ENCODE data around the gene IFITM2.
"Not testable (repeated sequence)": the region's sequence is repeated elsewhere in the genome, so short reads cannot be mapped to it uniquely, and the experiment has no call there.

IFITM2 gene

GRCh38 chr11:315051-315481 is 7.5 kb downstream of the IFITM2 start:
- in situ Hi-C loops (cut with HindIII; ENCODE audit: low sequenced_read_pairs): no loop called here
- no peak for TF ChIP-seq CTCF (IDR thresholded peaks at IDR 0.05; ENCODE audit: low read depth, low read length, missing control alignments)
- no peak for DNase-seq (ENCODE audit: low read depth)
- peak overlapping the region; percentile 61 for H3K4me3 ChIP-seq (ENCODE audit: low read depth, low read length)

GRCh38 chr11:315516-315994 is 7.9 kb downstream of the IFITM2 start:
- in situ Hi-C loops (cut with HindIII; ENCODE audit: low sequenced_read_pairs): no loop called here
- TF ChIP-seq CTCF (IDR thresholded peaks at IDR 0.05; ENCODE audit: low read depth, low read length, missing control alignments): no peak
- H3K4me3 ChIP-seq (ENCODE audit: low read depth, low read length): peak overlapping the region; percentile 61
- DNase-seq (ENCODE audit: low read depth): no peak

GRCh38 chr11:316031-316701 is 8.6 kb downstream of the IFITM2 start:
- no peak for TF ChIP-seq CTCF (IDR thresholded peaks at IDR 0.05; ENCODE audit: low read depth, low read length, missing control alignments)
- in situ Hi-C loops (cut with HindIII; ENCODE audit: low sequenced_read_pairs): no loop called here
- peak overlapping the region; percentile 61 for H3K4me3 ChIP-seq (ENCODE audit: low read depth, low read length)
- no peak for DNase-seq (ENCODE audit: low read depth)

- H3K4me3 ChIP-seq (ENCODE audit: low read depth, low read length): peak overlapping the region; percentile 61
- TF ChIP-seq CTCF (IDR thresholded peaks at IDR 0.05; ENCODE audit: low read depth, low read length, missing control alignments): no peak
- in situ Hi-C loops (cut with HindIII; ENCODE audit: low sequenced_read_pairs): no loop called here
- no peak for DNase-seq (ENCODE audit: low read depth)
Measured at GRCh38 chr11:316891-317301, 9.3 kb downstream of the IFITM2 start.

- H3K4me3 ChIP-seq (ENCODE audit: low read depth, low read length); DNase-seq (ENCODE audit: low read depth); in situ Hi-C loops (cut with HindIII; ENCODE audit: low sequenced_read_pairs): not testable (repeated sequence)
Measured at GRCh38 chr11:317668-318404, 10.2 kb downstream of the IFITM2 start.

- DNase-seq (ENCODE audit: low read depth); in situ Hi-C loops (cut with HindIII; ENCODE audit: low sequenced_read_pairs): not testable (repeated sequence)
- H3K4me3 ChIP-seq (ENCODE audit: low read depth, low read length): peak overlapping the region; percentile 72
Measured at GRCh38 chr11:318405-319120, 10.9 kb downstream of the IFITM2 start.

GRCh38 chr11:319121-319887 is 11.7 kb downstream of the IFITM2 start:
- DNase-seq (ENCODE audit: low read depth); in situ Hi-C loops (cut with HindIII; ENCODE audit: low sequenced_read_pairs): not testable (repeated sequence)
- peak overlapping the region; percentile 72 for H3K4me3 ChIP-seq (ENCODE audit: low read depth, low read length)

- in situ Hi-C loops (cut with HindIII; ENCODE audit: low sequenced_read_pairs); DNase-seq (ENCODE audit: low read depth): not testable (repeated sequence)
- peak overlapping the region; percentile 72 for H3K4me3 ChIP-seq (ENCODE audit: low read depth, low read length)
Measured at GRCh38 chr11:319888-320273, 12.3 kb downstream of the IFITM2 start.
